ENCODE measurements around the gene SPOP.
"Not testable (repeated sequence)": the region's sequence is repeated elsewhere in the genome, so short reads cannot be mapped to it uniquely, and the experiment has no call there.

SPOP gene

DNA sequence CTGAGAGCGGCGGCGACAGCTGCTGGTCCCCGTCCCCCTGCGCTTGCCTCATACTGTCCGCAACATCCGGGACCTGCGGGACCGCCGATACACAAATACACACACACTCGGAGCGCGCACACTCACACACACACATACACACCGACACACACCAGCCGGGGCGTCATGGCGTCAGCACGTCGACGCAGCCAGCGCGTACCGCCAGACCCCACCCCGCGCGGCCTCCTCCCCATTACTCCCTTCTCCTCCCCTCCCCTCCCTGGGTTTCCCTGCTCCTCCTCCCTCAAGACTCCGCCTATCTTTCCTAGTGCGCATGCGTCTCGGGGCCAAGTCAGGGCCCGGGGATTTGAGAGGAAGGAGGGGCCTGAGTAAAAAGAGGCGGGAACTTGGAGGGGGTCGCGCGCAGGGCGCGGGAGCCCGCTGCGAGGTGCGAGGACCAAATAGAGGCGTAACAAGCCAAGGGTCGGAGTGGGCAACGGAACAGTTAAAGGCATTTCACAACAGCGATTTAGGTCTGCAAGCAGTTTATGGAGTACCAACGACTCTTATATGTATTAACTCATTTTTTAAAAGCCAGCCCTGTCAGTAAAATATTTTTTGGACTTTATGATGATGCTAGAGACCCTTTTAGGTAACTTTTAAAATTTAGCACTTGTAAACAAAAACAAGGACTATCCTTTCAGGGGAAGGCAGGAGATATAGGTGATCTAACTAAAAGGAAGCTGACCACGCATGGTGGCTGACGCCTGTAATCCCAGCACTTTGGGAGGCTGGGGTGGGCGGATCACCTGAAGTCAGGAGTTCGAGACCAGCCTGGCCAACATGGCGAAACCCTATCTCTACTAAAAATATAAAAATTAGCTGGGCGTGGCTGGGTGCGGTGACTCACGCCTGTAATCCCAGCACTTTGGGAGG is at the start of gene SPOP:
Gene SPOP (minus strand): TSS at position 165 of the 915 bp plus-strand sequence. CDS start 55,287 bp downstream, outside the sequence.
- DNase-seq (ENCODE audit: low spot score): peak; percentile 98

DNA sequence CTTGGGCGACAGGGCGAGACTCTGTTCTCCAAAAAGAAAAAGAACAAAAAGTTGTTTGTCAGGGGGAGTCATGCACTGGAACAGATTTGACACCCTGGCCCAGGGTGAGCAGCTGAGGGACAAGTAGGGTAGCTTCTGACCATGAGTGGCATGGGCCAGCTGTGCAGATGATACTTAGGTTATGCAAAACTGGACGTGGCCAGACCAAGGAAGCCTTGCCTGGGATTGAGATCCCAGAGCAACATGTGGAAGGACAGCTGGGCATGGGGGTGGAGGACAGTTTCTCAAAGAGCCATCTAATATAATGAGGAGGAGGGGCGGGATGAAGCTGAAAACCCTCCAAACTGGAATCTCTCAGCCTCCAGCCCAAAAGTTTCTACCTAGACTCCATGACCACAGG is 49.5 kb upstream of the SPOP start:
- no peak for DNase-seq (ENCODE audit: low spot score)

DNA sequence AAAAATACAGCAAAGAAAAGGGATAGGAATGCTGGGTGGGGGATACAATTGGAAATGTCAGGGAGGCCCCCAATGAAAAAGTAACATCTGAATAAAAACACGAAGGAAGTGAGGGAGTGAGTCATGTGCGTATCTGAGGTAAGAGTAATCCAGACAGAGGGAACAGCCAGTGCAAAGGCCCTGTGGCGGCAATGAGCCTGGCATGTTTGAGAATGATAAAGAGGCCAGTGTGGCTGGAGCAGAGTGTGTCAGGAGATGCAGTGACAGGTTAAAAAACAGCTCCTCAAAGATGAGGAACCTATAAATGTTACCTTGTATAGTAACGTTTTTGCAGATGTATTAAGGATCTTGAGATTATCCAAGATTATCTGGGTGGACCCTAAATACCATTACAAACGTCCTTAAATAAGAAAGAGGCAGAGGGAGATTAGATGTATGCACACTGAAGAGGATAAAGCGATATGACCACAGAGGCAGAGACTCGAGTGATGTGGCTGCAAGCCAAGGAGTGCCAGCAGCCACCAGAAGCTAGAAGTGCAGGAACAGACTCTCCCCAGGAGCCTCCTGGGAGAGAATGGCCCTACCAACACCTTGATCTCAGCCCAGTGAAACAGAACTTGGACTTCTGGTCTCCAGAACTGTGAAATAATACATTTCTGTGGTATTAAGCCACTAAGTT is 47.7 kb upstream of the SPOP start:
- no peak for DNase-seq (ENCODE audit: low spot score)

DNA sequence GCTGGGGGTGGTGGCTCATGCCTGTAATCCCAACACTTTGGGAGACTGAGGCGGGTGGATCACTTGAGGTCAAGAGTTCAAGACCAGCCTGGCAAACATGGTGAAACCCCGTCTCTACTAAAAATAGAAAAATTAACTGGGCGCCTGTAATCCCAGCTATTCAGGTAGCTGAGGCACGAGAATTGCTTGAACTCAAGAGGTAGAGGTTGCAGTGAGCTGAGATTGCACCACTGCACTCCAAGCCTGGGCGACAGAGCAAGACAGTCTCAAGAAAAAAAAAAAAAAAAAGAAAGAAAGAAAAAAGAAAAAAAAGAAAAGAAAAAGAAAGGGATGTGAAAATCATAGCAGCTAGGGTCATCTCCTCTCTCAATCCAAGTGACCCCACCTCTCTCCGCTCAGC is 46.7 kb upstream of the SPOP start:
- not testable (repeated sequence) for DNase-seq (ENCODE audit: low spot score)

DNA sequence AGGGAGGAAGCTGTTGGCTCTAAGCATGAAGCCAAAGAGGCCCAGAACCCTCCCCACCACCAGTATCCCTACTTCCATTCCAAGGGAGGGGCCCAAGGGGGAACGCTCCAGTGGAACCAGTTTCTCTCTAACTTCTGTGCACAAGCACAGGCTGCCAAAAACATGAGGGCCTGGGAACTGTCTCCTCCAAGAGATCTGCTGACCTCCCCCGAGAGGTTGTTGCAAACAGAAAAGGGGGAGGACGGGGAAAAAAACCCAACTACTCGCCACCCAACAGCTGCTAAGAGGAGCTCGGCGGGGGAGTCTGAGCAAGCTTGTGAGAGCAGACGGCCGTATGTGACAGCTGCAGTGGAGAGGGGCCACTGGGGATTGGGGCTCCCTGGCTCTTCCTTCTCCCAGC is 45.5 kb upstream of the SPOP start:
- no peak for DNase-seq (ENCODE audit: low spot score)

DNA sequence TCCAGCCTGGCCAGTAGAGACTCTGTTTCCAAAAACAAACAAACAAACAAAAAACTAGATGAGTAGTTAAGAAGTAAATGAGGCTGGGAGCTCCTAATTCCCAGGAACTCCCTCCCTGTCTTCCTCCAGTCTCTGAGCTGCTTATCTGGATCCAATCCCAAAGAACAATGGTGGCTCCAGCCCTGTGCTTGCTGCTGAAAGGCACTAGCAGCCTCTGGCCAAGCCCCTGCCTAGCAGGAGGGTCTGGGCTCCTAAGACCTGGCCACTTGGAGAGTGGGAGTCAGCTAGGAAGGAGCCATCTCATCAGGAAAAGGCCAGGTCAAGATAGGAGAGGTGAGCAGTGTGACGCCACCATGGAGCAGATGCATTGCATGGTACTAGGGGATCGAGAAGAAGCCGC is 44.2 kb upstream of the SPOP start:
- no peak for DNase-seq (ENCODE audit: low spot score)

DNA sequence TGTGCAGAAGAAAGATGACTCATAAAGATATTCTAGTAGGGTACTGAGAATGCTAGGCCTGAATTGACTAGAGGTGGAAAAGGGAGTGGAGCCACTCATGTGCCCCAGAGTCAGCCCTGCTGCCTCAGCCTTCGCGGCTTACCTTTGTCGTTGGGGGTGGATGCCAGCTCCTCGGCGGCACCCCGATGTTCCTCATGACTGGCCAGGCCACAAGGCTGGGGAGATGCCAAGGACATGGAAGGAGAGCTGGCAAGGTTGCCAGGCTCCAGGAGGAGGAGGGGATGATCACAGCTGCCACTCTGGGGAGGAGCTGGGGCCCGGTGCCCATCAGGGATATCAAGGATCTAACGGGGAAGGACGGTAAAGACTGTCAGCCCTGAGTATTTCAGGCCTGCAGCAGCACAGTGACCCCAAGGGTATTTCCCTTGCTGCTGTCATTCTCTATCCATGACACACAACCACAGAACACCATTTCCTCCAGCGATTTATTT is 39.5 kb upstream of the SPOP start:
- no peak for DNase-seq (ENCODE audit: low spot score)

DNA sequence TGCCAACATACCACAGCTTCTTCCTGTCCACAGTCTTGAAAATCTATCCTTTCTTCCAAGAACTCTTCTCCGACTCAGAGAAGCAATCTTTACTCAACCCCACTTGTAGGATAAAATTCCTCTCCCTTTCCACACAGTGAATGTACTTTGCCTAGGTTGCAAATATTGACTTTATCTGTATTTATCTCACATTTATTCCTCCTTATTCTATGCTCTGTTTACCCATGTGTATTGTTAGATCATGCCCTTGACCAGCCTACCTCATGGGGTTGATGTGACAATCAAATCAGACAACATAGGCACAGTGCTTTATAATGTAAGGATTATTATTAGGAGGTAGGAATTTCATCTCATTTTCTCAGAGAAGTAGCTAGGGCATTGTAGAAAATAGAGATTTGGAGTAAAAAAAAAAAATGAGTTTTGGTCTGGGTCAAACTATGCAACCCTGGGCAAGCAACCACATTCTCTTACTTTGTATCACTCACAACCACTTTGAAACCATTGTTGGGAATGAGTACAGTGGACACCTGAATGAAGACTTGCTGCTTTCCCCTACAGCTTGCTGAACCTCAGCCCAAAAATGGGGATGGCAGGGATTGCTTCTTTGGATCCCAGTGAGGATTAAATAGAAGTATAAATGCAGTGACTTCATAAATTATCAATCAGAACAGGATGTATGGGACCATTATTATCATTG is 38.9 kb upstream of the SPOP start:
- no peak for DNase-seq (ENCODE audit: low spot score)

DNA sequence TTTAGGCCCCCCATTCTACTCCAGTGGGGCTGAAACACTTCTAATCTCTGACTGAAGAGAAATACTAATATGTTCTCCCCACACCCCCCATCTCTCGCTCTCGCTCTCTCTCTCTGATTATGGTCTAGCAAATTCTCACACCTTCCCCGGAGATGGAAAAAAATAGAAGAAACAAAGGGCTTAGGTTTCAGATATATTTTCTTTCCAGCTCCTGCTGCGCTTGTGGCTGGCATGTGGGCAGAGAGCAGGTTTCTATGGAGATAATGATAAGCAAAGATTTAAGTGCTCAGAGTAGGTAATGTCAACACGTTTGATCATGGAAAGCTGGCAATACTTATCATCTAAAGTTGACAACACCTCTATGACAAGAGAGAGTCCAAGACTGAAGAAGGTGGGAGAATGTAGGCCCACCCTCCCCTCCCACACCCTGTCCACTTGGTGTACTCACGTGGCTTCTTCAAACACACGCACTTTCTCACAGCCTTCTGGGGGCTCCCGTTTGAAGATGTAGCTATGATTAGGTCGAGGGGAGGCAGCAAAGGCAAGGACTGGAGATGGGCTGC is 37.9 kb upstream of the SPOP start:
- no peak for DNase-seq (ENCODE audit: low spot score)

DNA sequence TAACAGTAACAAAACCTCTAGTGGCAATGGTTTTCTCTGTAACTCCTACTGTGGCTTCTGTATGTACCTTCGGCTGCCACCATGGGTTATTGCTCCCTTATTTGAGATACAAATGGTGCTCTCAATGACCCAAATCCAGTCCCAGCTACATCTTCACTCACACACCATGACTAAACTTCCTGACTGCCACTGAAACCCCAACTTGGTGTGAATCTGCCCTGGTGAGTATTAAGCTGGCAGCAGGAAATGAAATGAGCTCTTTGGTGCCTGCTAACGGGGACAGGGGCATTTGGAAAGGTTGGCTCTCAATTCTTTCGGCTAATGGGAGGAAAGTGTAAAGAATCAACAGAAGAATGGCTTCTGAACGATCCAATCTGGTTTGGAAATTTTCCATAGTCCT is 37.3 kb upstream of the SPOP start:
- no peak for DNase-seq (ENCODE audit: low spot score)

DNA sequence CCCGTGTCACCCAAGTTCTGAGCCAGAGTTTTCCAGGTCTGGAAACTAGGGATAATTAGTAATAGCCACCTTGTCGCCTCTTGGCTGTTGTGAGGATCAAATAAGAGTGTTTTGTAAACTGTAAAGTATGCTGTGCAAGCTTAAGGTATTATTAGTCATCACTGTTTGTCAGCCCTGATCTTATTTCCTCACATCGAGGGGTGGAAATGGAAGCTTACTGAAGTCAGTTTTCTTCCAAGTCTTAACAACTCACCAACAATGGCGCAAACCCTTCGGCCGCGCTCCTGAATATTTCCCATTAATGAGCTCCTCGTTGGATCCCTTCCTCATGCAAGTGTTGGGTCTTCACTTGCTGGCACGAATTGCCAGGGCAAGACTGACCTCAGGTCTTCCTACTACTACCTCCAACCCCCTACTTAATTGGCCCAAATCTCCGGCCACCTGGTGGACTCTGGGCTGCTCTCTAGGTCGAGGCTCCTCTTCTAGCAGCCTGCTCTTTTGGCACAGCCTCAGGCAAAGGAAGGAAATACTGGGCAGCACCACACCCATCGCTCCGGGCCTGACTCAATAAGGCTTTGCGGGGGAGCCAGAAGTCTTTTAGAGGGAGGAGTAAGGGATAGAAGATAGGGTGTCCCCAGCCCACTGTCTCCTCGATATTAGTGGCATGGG is 30.8 kb upstream of the SPOP start:
- no peak for DNase-seq (ENCODE audit: low spot score)

DNA sequence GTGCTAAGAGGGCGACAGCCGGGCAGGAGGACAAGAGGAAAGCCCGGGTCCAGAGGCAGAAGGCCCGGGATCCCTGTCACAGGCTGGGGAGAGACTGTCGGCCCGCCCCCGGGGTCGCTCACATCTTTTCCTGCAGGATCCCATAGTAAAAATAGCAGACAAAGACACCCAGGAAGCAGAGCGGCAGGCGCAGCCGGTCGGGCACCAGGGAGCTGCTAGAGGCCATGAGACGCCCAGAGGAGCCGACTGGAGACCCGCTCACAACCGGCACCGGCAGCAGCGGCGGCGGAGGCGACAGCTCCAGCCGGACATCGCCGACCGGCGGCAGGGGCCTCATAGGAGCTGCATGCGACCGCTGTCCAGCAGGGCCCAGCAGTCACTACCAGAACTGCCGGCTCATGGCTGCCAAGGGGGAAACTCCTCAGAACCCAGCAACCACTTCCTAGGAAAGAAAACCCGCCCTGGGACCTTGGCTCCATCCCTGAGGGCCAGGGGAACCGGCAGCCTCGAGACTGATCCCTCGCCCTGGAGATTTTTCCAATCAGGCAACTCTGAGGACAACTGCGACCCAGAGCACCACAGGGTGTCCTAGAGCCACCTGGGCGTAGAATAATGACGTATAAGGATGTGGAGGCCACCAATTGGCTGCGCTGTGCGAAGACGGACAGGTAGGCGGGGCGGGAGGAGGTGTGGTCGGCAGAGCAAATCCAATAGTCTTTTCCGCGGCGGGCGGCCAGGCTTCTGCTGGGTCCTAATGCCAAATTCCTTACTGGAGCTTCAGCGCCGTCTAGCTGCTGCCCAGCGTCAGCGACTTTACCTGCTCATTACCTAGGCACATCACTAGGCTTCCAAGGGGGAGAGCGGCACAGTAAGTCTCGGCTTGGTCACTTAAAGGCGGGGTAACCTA is 30.0 kb upstream of the SPOP start, which contains the start of gene SLC35B1:
Gene SLC35B1 (minus strand): TSS at position 357 of the 907 bp plus-strand sequence. CDS start 131 bp downstream, at position 226.
- peak; percentile 99 for DNase-seq (ENCODE audit: low spot score)

DNA sequence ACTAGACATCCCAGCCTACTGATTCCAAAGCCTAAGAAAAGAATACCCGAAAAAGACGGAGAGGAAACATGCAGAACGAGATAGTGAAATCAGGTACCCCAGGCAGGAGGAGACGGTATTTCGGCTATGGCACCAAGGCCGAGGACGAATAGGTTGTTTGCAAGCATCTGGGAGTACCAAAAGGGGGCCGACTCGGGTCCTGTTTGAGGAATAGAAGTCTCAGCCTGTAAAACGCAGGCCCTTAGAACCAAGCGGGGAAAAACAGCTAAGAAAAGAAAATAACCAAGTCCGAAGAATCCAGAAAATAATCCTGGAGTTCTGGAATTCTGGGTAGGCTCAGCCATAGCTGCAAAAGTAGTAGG is 29.3 kb upstream of the SPOP start:
- peak; percentile 38 for DNase-seq (ENCODE audit: low spot score)

DNA sequence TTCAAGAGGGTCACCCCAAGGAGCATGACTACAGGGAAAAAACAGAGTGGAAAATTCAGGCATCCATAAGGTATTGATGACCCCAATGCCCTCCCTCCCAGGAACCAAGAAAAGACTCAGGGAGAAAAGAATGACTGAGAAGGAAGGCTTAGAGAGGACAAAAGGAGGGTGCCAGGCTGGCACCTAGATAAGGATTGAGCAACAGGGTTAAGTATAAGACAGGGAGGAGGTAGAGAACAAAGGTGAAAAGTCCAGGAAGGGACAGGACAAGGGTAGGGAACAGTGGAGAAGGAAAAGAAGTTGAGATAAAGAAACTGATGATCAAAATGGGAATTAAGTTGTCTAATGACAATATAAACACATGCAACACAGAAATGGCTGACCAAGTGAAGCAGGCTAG is 27.4 kb upstream of the SPOP start:
- DNase-seq (ENCODE audit: low spot score): no peak

DNA sequence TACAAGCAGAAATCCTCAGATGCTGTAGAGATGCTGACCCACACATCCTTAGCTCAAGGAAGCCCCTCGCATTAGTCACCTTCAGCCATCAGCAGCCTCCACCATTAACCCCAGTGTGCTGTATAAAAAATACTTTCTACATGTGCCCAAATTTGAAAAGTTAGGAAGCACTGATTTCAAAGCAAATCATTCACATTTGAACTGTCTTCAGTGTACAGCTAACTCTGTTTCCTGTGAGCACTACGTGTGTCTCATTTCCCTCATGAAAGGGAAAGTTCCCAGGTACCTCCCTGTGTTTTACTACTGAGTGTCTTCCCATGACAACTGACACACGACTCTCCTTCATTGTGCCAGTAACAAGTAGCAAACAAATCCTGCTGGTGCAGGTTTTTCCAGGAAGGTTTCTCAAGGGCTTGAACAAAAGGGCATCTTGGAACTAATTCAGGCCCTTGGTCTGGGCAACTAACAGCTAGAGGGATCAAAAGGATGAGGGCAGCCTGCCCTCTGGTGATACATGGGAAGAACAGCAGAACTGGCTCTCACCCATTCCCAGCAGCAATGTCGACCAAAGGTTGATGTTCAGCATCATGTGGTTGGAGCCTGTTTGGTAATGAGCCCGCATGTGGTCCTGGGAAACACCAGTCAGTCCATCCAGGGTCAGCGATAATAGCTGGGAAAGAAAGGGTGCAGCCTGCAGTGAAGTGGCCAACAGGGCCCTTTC is 25.8 kb upstream of the SPOP start:
- no peak for DNase-seq (ENCODE audit: low spot score)

DNA sequence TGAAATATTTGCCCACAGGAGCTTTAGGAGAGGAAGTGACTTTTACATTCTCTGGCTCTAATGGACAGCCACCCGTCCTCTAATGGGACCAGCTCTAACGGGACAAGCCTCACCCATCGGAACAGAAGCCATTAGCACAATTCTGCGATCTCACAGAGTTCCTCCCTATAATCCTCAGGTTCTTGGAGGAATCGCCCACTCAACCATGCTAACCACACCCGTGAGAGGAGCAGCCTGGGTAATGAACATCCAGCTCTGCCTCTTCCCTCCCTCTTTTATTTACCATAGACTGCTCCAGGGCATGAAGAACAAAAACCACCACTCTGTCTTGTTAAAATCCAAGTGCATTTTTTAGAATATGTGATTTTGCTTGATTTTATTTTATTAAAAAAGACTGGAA is 23.1 kb upstream of the SPOP start:
- no peak for DNase-seq (ENCODE audit: low spot score)

DNA sequence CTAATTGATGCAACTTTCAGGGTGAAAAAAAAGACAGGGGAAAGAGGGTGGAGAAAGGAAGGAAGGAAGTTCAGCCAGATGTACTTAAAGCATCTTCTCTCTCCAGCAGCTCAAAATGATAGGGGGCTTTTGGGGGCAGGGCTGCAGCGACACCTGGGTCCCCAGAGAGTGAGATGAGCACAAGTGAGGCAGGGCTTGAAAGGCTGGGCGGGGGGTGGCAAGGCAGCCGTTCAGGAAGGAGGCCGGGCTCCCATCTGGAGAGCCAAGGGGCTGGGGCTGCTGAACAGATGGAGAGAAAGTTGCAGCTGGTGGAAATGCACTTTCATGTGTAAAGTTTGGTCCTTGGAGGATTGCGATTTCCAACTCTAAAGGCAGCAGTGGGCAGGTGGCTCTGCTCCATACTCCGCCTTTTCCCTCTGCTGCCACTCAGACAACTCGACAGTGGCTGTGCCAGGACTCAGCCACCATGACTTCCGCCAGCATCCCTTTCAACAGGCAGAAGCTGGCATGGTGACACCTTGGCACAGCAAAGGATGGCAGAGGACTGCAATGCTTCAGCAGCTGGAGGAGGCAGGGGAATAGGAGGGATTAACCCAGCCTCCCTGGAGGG is 22.2 kb upstream of the SPOP start:
- no peak for DNase-seq (ENCODE audit: low spot score)

DNA sequence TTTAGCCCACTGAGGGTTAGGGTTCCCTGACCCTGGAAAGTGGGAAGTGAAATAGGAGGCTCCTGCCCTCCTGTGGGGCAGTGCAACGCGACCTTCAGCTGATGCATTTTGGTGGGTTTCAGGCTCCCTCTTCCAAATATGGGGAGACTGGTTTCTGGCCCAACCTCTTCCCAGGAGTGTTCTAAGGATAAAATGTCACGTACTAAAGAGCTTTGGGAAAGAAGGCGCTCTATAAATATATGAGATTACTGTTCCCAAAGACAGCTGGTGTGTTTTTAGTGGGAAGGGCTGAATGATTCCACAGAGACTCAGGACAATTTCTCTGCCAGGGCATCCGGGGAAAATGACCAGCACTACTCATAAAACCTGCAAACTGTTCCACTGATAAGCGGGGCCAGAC is 20.1 kb upstream of the SPOP start:
- DNase-seq (ENCODE audit: low spot score): no peak

DNA sequence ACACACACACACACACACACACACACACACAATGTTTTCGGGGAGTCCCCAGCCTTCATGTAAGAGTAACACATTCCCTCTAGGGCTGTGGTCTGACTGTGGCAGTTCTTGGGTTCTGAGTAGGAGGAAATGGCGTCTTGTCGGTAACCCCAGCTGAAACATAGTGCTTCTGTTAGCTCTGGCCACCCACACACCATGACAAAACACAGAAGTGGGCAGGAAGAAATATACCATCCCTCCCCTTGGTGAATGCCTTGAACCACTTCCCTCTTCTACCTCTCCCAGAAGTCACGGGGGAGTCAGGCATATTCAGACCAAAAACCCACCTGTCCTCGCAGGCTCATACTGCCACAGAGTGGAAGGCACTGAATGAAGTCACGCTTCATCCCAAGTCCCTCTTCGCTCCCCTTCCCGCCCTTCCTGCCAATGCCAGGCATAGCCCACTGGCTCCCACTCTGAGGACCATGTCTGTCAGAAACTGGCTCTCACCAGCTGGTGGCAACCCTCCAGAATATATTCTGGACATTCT is 18.4 kb upstream of the SPOP start:
- DNase-seq (ENCODE audit: low spot score): no peak

Measured in germinal center (tissue), 1 donor.